Keratinocyte (primary cell): ENCODE data around the gene RAMP1. TPM values are rescaled to one million over a fixed set of nuclear protein-coding genes. Genes with fewer than 3 reads are reported as not detected.

Source experiments
- DNase-seq: peaks from one replicate; pipeline ENCODE4 v3.0.0-alpha.2; 2011; ENCODE audit warnings: low read depth, missing footprints, low spot score
- FAIRE-seq: peaks from 2 replicates; lab custom pipeline; 2011; peaks lifted over from hg19 to GRCh38; lab: Jason Lieb, UNC
- H2AFZ ChIP-seq: 2 replicates; pipeline ENCODE4 v1.6.0; 2012; ENCODE audit warnings: low read length, control low read depth, inconsistent platforms; ENCODE audit not compliant: control insufficient read depth
- H3K27ac ChIP-seq: 2 replicates; pipeline ENCODE4 v1.5.1; 2011; ENCODE audit warnings: low read length; ENCODE audit not compliant: control insufficient read depth, insufficient read depth
- H3K27me3 ChIP-seq: 3 replicates; pipeline ENCODE4 v1.6.0; 2011; ENCODE audit warnings: low read length; ENCODE audit not compliant: control insufficient read depth, insufficient read depth; ENCODE audit errors: extremely low read depth
- H3K36me3 ChIP-seq, 2 experiments: 2 replicates in 1 of 2; 3 replicates in 1 of 2; pipeline ENCODE4 v1.5.1; 2011; ENCODE audit warnings: low read length in 2 of 2, mild to moderate bottlenecking in 1 of 2; ENCODE audit not compliant: control insufficient read depth in 2 of 2, insufficient read depth in 2 of 2; ENCODE audit errors: extremely low read depth in 1 of 2
- H3K4me1 ChIP-seq: 3 replicates; pipeline ENCODE4 v1.5.1; 2011; ENCODE audit warnings: low read length; ENCODE audit not compliant: control insufficient read depth, insufficient read depth; ENCODE audit errors: extremely low read depth
- H3K4me2 ChIP-seq: 3 replicates; pipeline ENCODE4 v1.6.0; 2011; ENCODE audit warnings: low read depth, low read length; ENCODE audit not compliant: control insufficient read depth, insufficient read depth; ENCODE audit errors: extremely low read depth
- H3K4me3 ChIP-seq, 3 experiments: fragments of 200-600 bp in 1 of 3; sonication (generic) in 1 of 3; 2 replicates in 2 of 3; 3 replicates in 1 of 3; pipeline ENCODE4 v1.5.1; 2011 to 2016; ENCODE audit warnings: low read length in 3 of 3, mild to moderate bottlenecking in 3 of 3, control low read depth in 2 of 3, inconsistent platforms in 1 of 3, low read depth in 1 of 3, mixed read lengths in 1 of 3, mixed run types in 1 of 3, moderate library complexity in 1 of 3; ENCODE audit not compliant: control insufficient read depth in 2 of 3, insufficient read depth in 2 of 3; ENCODE audit errors: extremely low read depth in 1 of 3
- H3K79me2 ChIP-seq: 2 replicates; pipeline ENCODE4 v1.6.0; 2012; ENCODE audit warnings: low read length; ENCODE audit not compliant: control insufficient read depth, insufficient read depth
- H3K9ac ChIP-seq: 3 replicates; pipeline ENCODE4 v1.6.0; 2011; ENCODE audit warnings: low read length; ENCODE audit not compliant: control insufficient read depth, insufficient read depth; ENCODE audit errors: extremely low read depth
- H3K9me1 ChIP-seq: 3 replicates; pipeline ENCODE4 v1.6.0; 2011; ENCODE audit warnings: low read length; ENCODE audit not compliant: control insufficient read depth, insufficient read depth; ENCODE audit errors: extremely low read depth
- H3K9me3 ChIP-seq: 2 replicates; pipeline ENCODE4 v1.5.1; 2012; ENCODE audit warnings: low read depth, low read length; ENCODE audit not compliant: control insufficient read depth
- H4K20me1 ChIP-seq: 3 replicates; pipeline ENCODE4 v1.6.0; 2011; ENCODE audit warnings: low read length; ENCODE audit not compliant: control insufficient read depth, insufficient read depth; ENCODE audit errors: extremely low read depth
- EZH2 ChIP-seq: IDR thresholded peaks from one replicate; pipeline ENCODE4 v1.6.1; 2012; ENCODE audit warnings: inconsistent platforms, mild to moderate bottlenecking, low read length, moderate library complexity
- dilution Hi-C: fragments of 300-500 bp; cut with MboI; formaldehyde crosslinking; loops from one replicate; pipeline ENCODE4 v1.7.0; 2020; ENCODE audit warnings: low sequenced_read_pairs; ENCODE audit not compliant: extremely low pct_ligation_motif_present
- polyA plus RNA-seq, 5 experiments: library from polyadenylated mRNA; depleted of rRNA in 3 of 5; stranded (reverse) in 3 of 5; stranded (forward) in 1 of 5; unstranded in 1 of 5; fragments of >200 nt; gene quantifications; 1 replicate in 1 of 5; 2 replicates in 3 of 5; 3 replicates in 1 of 5; pipeline versions ENCODE4 v1.2.1 to v1.2.3, GENCODE V29; 2011 to 2012; ENCODE audit warnings: missing spikeins in 2 of 5, low read depth in 1 of 5, low replicate concordance in 1 of 5
- TF ChIP-seq, protein P1 (sequence below), 3 experiments: IDR thresholded peaks in 1 of 3; conservative IDR thresholded peaks in 1 of 3; optimal IDR thresholded peaks in 1 of 3; 2 replicates in 2 of 3; 3 replicates in 1 of 3; pipeline versions ENCODE3 to v1.5.1; 2011; ENCODE audit warnings: low read length in 3 of 3, mild to moderate bottlenecking in 3 of 3, moderate library complexity in 2 of 3, control low read depth in 1 of 3, inconsistent platforms in 1 of 3; ENCODE audit not compliant: insufficient read depth in 2 of 3; ENCODE audit errors: extremely low read depth in 1 of 3

RAMP1 gene
- polyA plus RNA-seq, 1 donor (not counting 4 experiments of a cell fraction or from before 2014, with no cell fraction given), result 0.69 TPM

DNA sequence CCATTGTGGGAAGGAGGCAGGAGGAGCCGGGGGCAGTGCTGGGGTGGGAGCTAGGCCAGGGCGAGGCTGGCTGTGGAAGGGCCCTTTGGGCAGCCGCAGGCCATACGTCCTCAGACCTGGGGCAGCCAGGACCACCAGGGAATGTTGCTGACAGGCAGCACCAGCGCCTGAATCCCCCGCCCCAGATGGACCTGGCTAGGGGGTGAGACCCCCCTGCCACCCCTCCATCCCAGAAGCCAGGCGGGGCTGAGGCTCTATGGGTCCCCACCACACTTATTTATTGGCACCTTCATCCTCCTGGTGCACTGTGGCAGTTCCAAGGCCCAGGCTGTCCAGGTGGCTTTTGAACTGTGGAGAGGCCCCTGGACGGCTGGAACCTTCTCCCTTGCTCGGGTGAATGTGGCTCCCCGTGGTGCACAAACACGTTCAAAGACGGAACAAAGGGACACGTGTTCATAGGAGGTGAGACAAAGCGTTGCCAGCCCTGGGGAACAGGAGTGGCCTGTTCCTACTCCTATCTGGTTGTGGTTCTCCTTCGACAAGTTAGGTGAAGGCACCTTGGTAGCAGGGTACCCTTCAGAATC, 35.1 kb downstream of the RAMP1 start:
- no peaks in the 10 kb centered on the region for H4K20me1 ChIP-seq
- no peak overlapping the region for H3K4me3 ChIP-seq
- H3K9me1 ChIP-seq, result no peaks in the 10 kb centered on the region
- FAIRE-seq (no peak), DNase-seq (no peak)
- H3K4me1 ChIP-seq, result peaks cover 27% of the 10 kb centered on the region
- H2AFZ ChIP-seq, result peak overlapping the region; percentile 46
- dilution Hi-C loops, result no loop called here
- H3K79me2 ChIP-seq, result no peaks in the 10 kb centered on the region
- H3K9me3 ChIP-seq, result no peaks in the 10 kb centered on the region
- no peak overlapping the region for H3K27ac ChIP-seq
- no peak for TF ChIP-seq EZH2
- TF ChIP-seq, protein P1, sequence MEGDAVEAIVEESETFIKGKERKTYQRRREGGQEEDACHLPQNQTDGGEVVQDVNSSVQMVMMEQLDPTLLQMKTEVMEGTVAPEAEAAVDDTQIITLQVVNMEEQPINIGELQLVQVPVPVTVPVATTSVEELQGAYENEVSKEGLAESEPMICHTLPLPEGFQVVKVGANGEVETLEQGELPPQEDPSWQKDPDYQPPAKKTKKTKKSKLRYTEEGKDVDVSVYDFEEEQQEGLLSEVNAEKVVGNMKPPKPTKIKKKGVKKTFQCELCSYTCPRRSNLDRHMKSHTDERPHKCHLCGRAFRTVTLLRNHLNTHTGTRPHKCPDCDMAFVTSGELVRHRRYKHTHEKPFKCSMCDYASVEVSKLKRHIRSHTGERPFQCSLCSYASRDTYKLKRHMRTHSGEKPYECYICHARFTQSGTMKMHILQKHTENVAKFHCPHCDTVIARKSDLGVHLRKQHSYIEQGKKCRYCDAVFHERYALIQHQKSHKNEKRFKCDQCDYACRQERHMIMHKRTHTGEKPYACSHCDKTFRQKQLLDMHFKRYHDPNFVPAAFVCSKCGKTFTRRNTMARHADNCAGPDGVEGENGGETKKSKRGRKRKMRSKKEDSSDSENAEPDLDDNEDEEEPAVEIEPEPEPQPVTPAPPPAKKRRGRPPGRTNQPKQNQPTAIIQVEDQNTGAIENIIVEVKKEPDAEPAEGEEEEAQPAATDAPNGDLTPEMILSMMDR (optimal IDR thresholded peaks at IDR 0.05 in 1 of 3, IDR thresholded peaks at IDR 0.05 in 1 of 3, conservative IDR thresholded peaks at IDR 0.05 in 1 of 3; ENCODE audit: extremely low read depth in 1 of 3, insufficient read depth in 2 of 3, low read length in 3 of 3), result no peak
- no peaks in the 10 kb centered on the region for H3K36me3 ChIP-seq
- no peaks in the 10 kb centered on the region for H3K27me3 ChIP-seq
- H3K4me2 ChIP-seq, result no peak overlapping the region
- no peak overlapping the region for H3K9ac ChIP-seq

GRCh38 chr2:237894986-237895543, 35.6 kb downstream of the RAMP1 start:
- Histone ChIP-seq H3K9me1 (no peaks in the 10 kb centered on the region), H3K9ac (no peak overlapping the region), H4K20me1 (no peaks in the 10 kb centered on the region), H2AFZ (peak overlapping the region; percentile 46), H3K36me3 (no peaks in the 10 kb centered on the region), H3K27ac (no peak overlapping the region), H3K4me1 (peaks cover 27% of the 10 kb centered on the region), H3K9me3 (no peaks in the 10 kb centered on the region), H3K79me2 (no peaks in the 10 kb centered on the region), H3K4me3 (no peak overlapping the region), H3K27me3 (no peaks in the 10 kb centered on the region), H3K4me2 (no peak overlapping the region)
- DNase-seq, result no peak
- FAIRE-seq, result no peak
- TF ChIP-seq EZH2, result no peak
- TF ChIP-seq, protein P1 (optimal IDR thresholded peaks at IDR 0.05 in 1 of 3, IDR thresholded peaks at IDR 0.05 in 1 of 3, conservative IDR thresholded peaks at IDR 0.05 in 1 of 3; ENCODE audit: extremely low read depth in 1 of 3, insufficient read depth in 2 of 3, low read length in 3 of 3), result no peak
- dilution Hi-C loops, result no loop called here
